ENCODE results near the gene SOAT2. TPM values are rescaled to one million over a fixed set of nuclear protein-coding genes. Genes with fewer than 3 reads are reported as not detected.
A peak's percentile ranks its signal among the peaks of the same experiment; 100 is the strongest.

The SOAT2 gene
- total and polyA plus RNA-seq, 2 donors (not counting 3 experiments of a cell fraction or from before 2014, with no cell fraction given), result not detected

DNA sequence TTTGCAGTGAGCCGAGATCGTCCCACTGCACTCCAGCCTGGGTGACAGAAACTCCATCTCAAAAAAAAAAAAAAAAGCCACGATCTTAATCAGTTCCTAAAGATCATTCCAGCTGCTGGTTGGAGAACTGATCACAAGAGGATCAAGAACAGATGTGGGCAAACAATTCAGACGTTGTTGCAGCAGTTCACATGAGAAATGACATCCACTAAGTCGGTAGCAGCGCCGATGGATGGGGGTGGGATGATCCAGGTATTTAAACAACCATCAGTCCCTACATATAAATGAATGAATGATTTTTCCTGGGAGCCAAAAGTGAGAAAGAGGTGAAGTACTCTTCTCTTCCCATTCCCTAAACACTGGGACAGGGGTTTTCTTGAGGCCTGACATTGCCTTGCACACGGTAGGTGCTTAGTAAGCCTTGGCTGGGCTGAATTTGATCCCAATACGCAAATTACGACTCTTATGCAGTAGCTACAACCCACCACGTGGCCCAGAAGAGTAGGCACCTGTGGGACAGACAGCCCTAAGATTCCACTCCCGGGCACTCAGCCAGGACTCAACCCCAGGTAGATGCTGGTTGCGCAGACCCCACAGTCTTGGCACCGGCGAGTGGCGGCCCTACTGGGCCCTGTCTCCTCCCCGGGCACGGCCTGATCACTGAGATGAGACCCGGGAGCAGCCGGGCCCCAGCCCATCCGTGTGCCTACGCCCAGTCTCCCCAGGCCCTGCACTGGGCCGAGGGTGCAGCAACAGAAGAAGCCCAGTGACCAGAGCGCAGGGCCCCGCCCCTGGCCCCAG, 24.7 kb upstream of the SOAT2 start:
- intact Hi-C loops (cut with micrococcal nuclease) (loop anchor here (1.0 to 2.0 kb wide), 3 partner anchors 21 to 102 kb away; partner anchors contain the start of genes CSAD and ZNF740), dilution Hi-C loops (cut with MboI; ENCODE audit: extremely low pct_ligation_motif_present, low sequenced_read_pairs) (no loop called here)
- POLR2A ChIA-PET, result interaction anchor here (0.6 to 1.1 kb wide), 7 partner anchors 10 to 117 kb away, joined by 3 to 5 read pairs (median 3); partner anchors contain the start of genes CSAD and IGFBP6
- H3K36me3 ChIP-seq (ENCODE audit: control insufficient read depth in 2 of 2, extremely low read depth in 1 of 2, insufficient read depth in 2 of 2, low read length in 2 of 2), result peaks cover 0 to 22% of the 10 kb centered on the region in 2 experiments
- peaks cover 11% of the 10 kb centered on the region for H3K79me2 ChIP-seq (ENCODE audit: control insufficient read depth, insufficient read depth, low read length)
- peak overlapping the region; percentile 68 to 87 (median 80) for H3K4me3 ChIP-seq (replicated peaks in 1 of 3; ENCODE audit: insufficient read depth in 1 of 3, low read depth in 1 of 3, low read length in 3 of 3)
- H3K9me3 ChIP-seq (replicated peaks; ENCODE audit: control insufficient read depth, insufficient read depth, low read length), result no peaks in the 10 kb centered on the region
- H2AFZ ChIP-seq (ENCODE audit: low read depth, low read length), result peak overlapping the region; percentile 78
- peak overlapping the region; percentile 38 for H3K27ac ChIP-seq (ENCODE audit: insufficient read depth, low read depth, low read length)
- DNase-seq (ENCODE audit: low read depth, low spot score) (no peak), FAIRE-seq (peak; percentile 59)
- CTCF ChIA-PET, result interaction anchor here (0.6 to 6.4 kb wide), 12 partner anchors 10 to 119 kb away, joined by 3 to 91 read pairs (median 4); partner anchors contain the start of genes CSAD, IGFBP6, SOAT2 and ZNF740
- H3K4me2 ChIP-seq (ENCODE audit: insufficient read depth, low read length), result peak overlapping the region; percentile 91
- H3K9me1 ChIP-seq (replicated peaks; ENCODE audit: control insufficient read depth, extremely low read depth, insufficient read depth, low read length), result no peaks in the 10 kb centered on the region
- peak overlapping the region; percentile 81 for H3K9ac ChIP-seq (replicated peaks; ENCODE audit: extremely low read depth, insufficient read depth, low read length)
- H3K4me1 ChIP-seq (ENCODE audit: control insufficient read depth, extremely low read depth, insufficient read depth, low read length), result peaks cover 9% of the 10 kb centered on the region
- BruUV-seq (replicated peaks), result TSS peak; percentile 42
- no peak for TF ChIP-seq EZH2 (IDR thresholded peaks at IDR 0.05; ENCODE audit: borderline replicate concordance, low read depth, low read length, severe bottlenecking)
- TF ChIP-seq MAX (IDR thresholded peaks at IDR 0.05; ENCODE audit: insufficient read depth, insufficient read length), result peak; percentile 56
- no peak for TF ChIP-seq MYC (IDR thresholded peaks at IDR 0.05; ENCODE audit: low read depth, low read length)
- TF ChIP-seq FOS (IDR thresholded peaks at IDR 0.05; ENCODE audit: borderline replicate concordance, insufficient read depth, low read length), result no peak
- TF ChIP-seq GATA2 (IDR thresholded peaks at IDR 0.05; ENCODE audit: insufficient read depth, insufficient read length, low read depth, low read length), result no peak
- no peak for TF ChIP-seq POLR2AphosphoS5 (IDR thresholded peaks at IDR 0.05; ENCODE audit: insufficient read depth, low read depth, low read length)
- no peak for TF ChIP-seq JUN (IDR thresholded peaks at IDR 0.05; ENCODE audit: borderline replicate concordance, insufficient read depth, insufficient read length, low read depth)
- no peaks in the 10 kb centered on the region for H3K27me3 ChIP-seq (ENCODE audit: control insufficient read depth in 2 of 2, insufficient read depth in 2 of 2, low read length in 2 of 2)
- no peaks in the 10 kb centered on the region for H4K20me1 ChIP-seq (replicated peaks; ENCODE audit: control insufficient read depth, extremely low read depth, insufficient read depth, low read length)

Measured in endothelial cell of umbilical vein (primary cell).